GM21529 (cell line): ENCODE results near the gene CUBN.

Experiments used
- ATAC-seq: cut with Tn5 transposase; IDR thresholded peaks from one replicate; pipeline ENCODE4 v1.9.1; 2021; ENCODE audit not compliant: unreplicated experiment

Gene CUBN

DNA sequence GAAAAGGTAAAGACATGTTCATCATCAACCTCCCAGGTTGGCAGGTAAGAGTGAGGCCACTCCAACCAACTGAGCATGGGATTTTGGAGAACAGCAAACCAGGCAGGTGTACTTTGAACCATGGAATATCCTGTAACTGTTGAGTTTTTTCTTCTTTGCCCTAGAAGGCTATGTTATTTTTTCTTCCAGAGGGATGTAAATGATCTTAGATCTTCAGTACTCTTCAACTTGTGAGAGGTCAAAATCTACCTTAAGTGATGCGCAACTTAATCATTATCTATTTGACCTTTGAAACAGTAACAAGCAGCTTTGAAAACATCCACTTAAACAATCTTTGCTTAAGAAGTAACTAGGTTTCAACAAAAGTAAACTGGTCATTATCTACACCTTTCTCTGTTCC lies at the start of gene CUBN:
CUBN (minus strand) TSS at position 71 of the 400 bp plus-strand sequence; CDS start at position 25, 46 bp downstream.
- ATAC-seq, result no peak

DNA sequence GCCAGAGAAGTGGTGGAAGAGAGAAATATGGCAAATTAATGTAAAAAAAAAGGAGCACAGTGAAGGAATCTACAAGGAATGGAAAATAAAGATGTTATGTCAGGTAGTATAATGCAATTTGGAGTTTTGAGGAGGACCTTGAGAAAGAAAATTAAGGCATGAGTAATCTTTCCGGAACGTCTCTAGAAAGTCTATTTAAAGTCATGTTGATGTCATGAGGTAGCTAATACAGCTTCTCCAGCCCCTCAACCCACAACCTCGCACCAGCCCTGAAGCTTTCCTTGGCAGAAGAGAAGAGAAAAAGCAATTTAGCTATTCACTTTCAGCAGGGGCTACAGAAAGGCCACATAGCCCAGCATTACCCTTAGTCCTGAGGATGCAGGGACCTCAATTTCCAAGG lies 49.4 kb upstream of the CUBN start:
- no peak for ATAC-seq

DNA sequence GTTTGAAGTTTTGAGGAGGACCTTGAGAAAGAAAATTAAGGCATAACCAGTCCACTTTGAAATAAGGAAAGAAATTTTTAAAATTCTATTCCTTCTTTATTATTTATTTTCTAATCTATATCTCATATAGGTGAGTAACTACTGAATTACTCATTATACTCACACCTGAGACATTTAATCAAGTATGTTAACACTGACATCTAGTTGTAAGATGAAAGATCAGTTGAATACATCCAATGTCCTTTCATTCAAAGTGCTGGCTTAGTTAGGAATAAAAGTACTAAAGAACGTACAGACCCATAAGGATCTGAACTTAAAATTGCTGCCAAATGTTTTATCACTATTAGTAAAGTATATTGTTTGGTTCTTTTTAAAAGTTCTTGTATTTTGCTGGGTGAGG lies 48.4 kb upstream of the CUBN start:
- no peak for ATAC-seq

DNA sequence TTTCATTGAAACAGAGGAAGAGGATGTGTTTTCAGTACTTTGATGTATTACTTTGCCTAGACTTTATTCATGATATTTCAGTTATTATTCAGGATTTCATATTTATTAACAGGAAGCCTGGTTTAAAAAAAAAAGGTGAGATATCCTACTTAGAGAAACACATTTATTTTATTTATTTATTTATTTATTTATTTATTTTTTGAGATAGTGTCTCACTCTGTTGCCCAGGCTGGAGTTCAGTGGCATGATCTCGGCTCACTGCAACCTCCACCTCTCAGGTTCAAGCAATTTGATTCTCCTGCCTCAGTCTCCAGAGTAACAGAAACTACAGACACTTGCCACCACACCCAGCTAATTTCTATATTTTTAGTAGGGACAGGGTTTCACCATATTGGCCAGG lies 47.4 kb upstream of the CUBN start:
- no peak for ATAC-seq

DNA sequence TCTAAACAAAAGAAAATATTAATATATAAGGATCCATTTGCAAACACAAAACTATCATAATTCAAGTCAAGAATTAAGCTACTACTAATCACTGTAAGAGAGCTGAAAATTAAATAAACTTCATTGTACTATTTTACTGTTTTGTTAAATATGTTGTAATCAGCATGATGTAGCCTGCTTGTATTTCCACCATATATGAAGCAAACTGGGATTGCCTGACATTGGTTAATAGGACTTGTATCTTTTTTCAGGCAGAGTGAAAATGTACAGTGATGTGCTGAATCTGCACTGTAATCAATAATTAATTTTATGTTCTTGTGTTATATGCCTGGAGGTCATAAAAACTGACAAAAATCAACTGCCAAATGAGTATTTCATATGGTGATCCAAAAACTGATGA lies 46.5 kb upstream of the CUBN start:
- ATAC-seq, result no peak

DNA sequence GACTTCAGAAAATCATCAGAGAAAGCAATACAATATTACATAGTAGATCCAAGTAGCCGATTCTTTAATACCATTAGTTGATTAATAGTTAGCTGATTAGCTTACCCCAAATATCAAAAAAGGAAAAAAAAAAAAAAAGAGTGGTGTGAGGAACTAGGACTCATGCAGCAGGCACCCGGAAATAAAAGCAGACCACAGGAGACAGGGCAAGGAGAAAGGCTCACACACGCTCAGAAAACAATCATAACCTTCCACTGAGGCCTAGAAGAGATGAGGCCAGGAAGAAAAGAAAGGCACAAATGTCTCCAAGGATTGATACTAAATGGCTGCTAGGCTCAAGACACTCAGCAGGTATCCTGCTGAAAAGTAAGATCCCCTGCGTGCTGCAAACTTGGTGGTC lies 45.9 kb upstream of the CUBN start:
- ATAC-seq, result no peak

DNA sequence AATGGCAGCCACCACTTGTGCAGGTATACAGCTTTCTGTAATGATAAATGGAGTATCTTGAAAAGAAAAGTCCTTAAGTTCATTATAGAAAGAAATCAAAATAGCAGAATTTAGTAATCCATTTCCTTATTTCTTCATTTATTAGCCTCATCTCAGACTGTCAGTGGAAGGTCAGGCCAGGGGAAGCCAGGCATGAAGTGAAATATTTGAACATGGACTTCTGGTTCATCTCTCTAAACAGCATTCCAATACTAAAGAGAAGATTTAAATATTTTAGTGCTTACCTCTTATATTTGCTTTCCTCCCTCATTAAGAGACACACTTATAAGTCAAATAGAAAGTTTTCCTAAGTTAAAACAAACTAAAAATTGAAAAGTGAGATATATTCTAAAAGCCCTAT lies 45.0 kb upstream of the CUBN start:
- no peak for ATAC-seq

DNA sequence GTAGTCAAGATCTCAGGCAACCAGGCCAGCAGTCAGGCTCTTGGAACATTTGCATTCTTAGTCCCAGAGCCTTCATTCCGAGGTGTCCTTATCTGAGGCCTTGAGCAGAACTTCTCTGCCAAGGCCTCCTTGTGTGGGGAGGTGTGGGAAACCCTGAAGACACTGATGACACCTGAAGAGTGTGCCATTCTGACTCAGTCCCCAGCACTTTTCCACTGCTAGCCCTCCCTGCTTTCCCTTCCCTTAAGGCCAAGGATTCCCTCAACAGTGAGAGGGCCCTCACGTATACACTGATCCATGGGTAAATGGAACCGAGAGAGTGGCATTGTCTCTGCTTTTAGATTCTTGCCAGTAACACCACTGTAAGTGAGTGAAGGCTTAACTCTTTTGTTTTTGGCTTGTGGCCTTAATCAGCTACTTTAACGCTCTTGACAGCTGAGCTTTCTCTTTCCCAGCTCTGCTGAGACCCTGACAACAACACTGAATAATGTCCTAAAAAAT lies 41.6 kb upstream of the CUBN start:
- ATAC-seq, result no peak

DNA sequence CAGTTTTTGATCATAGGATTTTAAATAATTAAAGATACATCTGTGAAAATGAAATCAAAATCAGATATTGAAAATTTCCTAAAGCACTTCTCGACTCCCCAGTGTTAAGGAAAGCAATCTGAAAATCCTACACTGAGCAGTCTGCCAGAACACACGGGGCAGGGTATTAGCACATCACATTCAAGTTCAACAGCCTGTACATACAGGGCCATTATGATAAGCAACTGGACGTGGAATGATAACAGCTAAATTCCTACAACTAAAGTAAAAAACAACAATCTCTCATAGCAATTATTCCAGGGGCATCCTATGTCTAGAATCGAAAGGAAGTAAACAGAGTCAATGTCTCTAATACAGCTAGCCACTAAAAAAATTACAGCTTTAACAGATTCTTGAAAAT lies 40.2 kb upstream of the CUBN start:
- no peak for ATAC-seq

DNA sequence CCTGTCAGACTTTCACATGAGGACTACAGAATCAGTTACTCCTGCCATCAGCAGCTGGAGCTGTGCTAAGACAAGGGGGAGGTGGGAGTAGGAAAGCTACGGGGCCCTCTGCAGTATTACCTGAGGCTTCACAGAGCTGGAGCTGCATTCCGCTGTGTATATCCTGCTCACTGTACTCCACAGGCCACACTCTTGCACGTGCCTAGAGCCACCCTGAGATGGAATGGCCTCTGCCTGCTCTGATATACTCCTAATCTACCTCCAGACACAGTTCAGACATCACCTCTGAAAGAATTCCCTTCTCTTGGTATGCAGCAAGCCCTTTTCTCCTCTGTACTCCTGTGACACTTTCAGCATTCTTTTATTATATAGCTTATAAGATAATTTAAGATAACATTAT lies 37.1 kb upstream of the CUBN start:
- ATAC-seq, result no peak

DNA sequence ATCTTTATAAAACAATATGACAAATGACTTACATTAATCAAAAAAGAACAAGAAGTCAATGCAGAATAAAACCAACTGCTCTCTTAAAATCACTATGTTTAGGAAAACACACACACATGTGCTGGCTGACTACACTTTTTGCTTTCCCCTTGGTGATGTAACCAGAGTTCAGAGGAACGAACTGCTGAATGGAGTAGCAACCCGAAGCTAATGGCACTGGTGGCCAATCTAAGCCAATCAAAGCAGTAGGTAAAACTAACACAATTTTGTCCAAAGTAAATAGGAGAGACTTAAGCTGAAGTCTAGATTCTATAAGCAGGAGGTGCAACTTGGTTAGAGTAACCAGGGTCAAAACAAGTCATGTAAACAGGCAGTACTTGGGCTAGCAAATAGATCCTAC lies 33.2 kb upstream of the CUBN start:
- no peak for ATAC-seq

DNA sequence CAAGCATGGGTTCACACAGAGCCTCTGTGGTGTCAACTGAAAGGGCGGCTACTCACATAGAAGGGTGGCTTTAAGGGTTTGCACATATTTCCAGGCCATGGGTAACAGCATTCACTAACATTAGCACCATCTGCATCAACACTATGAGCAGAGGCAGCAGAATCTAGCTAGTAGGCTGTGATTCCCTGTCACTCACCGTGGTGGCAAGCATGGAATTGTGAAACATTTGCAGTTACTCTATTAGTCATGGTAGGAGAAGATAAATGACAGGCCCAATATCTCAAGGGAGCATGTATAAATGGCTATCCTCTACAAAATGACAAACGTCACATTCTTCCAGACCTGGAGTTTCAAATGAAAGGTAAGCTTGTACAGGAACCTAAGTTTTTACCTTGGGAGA lies 32.2 kb upstream of the CUBN start:
- no peak for ATAC-seq

DNA sequence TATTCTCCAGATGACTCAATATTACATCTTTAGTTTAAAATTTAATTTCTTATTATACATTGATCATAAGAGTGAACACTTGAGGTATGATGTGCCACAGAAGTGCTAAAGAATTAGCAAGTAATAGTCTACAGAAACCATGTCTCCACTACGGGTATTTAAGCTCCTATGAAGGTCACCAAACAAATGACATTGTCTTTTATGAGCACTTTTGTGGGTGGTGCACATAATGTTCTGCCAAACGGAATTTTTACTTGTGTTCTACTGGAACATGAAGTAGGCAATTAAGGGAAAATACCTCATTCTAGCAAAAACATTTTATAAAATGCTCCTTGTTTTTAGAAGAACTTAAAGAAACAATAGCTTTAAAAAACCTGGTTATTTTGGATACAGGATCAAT lies 27.4 kb upstream of the CUBN start:
- ATAC-seq, result no peak

DNA sequence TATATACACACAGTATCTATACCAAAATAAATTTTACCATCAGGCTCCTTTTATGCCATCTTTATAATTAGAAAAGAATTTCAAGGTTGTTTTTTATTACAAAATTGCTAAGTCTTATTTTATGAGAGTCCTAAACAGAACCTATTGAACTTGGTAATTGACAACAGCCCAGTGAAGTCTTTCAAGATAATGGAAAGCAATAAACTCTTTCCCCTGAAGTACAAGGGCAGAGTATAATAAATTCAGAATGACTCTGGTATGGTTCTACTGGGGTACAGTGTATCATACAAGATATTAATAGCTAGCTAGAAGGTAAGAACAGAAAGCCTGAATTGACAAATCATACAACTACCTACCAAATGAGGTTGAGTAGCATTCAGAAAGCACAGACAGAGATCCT lies 26.2 kb upstream of the CUBN start:
- ATAC-seq, result no peak

DNA sequence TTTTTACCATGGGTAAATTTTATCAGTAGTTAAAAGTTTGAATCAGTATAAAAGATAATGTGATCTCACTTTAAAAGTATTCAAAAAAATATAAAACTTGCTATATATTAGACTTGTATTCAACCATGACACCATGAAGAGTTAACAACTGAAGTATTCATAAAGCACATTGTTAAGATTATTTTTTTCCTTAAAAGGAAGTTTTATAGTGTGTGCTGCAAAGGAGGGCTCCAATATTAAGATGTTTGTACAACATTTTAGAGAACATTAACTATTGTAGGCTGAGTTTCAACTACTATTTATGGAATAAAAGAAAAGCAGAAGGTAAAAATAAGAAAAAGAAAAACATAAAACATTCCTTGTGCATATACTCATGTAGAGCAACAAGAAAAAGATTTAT lies 24.5 kb upstream of the CUBN start:
- ATAC-seq, result no peak

DNA sequence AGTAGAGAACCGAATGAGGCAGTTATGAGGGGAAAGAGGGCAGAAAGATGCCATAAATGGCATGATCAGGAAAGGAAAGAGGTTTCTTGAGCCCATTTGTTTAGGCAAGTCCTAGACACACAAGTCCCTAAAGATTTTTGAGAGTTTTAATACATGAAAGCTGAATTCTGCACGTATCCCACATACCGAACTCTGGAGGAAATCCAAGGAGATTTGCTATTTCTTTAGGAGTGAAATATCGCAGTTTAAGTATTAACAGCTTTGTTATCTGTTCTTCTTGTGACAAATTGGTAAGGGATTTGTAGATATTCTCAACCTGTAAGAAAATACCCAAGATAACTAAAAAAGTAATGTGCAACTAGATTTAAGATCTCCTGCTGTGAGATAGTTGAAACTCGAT lies 23.7 kb upstream of the CUBN start:
- ATAC-seq, result no peak

DNA sequence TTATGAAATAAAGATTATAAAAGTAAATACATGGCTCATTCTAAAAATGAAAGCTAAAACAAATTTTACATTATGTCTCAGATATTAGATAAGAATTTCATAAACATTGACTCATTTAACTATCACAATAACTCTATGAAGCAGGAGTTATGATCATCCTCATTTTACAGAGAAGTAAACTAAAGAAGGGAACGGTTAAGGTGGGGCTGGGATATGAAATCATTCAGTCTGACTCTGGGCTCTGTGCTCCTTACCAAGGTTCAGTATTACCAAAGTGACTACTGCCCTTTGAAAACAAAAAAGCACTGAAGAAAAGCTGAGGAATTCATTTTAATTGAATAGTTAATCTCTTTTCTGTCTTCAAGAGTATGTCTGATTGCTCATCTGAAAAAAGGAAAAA lies 22.1 kb upstream of the CUBN start:
- no peak for ATAC-seq

DNA sequence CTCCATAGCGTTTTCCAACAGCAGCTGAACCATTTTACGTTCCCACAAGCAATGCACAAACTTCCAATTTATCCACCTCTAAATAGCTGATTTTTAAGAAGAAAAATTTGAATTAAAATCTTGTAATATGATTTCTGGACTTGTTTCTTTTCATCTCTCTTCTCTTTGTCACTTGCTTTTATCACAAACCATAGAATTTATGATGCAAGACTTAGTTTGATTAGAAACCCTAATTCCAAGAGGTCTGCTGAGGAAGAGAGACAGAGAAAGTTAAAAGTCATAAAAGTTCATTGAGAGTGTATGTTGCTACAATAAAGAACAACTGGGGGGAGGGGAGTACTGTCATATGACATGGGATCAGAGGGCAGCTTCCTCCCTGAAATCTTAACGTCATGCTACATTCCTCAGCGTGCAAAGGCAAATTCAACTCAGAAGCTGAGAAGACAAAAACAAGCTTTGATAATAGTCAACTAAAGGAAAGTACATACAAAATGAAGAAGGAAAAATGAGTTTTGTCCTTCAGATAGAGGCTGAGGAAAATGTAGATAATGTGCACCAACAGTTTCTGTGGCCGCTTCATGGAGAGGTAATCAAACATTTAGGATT lies 18.4 kb upstream of the CUBN start:
- ATAC-seq, result no peak

DNA sequence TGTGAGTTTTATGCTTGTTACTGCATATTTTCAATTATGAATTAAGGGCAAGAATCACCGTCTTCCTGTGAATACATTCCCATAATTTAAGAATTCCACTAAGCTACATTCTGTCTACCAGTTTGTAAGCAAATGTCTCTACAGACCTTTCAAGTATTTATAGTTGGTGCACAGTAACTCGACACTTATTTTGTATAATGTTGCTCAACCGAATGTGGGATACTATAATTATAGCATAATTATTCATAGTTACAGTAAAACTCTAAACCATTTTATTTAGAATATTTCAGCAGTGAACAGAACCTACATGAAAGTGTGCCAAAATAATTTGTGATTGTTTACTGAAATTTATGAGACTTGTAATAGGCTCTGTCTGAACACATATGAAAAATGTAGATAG lies 17.3 kb upstream of the CUBN start:
- ATAC-seq, result no peak

DNA sequence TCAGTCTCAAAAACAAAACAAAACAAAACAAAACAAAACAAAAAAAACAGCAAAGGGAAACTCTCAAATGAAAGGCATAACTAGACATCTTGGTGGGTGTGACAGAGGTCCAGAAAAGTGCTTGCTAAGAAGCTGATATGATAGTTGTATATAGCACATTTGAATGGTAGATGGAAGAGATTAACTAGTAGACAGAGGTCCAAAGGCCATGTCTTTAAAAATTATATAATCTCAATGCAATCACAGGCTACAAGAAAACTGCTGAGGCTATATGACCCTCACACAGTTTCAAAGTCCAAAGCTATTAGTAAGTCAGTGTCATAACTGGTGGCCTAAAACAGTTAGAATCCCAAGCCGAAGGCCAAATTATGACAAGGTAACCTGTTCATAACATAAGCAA lies 15.6 kb upstream of the CUBN start:
- ATAC-seq, result no peak

DNA sequence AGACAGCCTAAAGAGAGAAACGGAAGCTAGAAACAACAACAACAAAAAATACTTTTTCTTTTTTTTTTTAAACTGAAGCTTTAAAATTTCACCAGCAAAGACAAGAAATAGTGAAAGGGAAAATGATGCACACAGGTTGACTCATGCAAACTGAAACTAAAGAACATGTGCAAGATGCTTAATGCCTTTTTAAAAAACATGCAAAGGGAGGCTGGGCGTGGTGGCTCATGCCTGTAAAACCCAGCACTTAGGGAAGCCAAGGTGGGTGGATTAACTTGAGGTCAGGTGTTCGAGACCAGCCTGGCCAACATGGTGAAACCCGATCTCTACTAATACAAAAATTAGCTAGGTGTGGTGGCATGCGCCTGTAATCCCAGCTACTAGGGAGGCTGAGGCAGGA lies 15.1 kb upstream of the CUBN start:
- ATAC-seq, result peak; percentile 67

DNA sequence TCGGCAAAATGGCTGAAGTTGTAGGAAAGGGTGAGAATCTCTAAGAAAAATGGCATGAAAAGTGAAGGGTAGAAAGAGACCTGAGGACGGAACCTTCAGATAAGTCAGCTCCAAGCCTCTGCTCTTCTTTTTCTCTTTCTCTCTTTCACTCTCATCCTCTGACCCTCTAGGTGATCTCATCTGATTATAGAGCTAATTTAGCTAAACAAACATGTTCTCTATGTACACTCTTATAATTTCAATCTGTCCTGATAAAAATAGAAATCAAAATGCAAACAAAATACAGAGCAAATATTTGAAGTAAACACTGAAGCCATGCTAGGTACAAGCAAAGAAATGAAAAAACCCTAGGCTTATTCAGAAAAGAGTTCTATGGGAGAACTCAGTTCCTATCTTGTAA lies 14.4 kb upstream of the CUBN start:
- no peak for ATAC-seq

DNA sequence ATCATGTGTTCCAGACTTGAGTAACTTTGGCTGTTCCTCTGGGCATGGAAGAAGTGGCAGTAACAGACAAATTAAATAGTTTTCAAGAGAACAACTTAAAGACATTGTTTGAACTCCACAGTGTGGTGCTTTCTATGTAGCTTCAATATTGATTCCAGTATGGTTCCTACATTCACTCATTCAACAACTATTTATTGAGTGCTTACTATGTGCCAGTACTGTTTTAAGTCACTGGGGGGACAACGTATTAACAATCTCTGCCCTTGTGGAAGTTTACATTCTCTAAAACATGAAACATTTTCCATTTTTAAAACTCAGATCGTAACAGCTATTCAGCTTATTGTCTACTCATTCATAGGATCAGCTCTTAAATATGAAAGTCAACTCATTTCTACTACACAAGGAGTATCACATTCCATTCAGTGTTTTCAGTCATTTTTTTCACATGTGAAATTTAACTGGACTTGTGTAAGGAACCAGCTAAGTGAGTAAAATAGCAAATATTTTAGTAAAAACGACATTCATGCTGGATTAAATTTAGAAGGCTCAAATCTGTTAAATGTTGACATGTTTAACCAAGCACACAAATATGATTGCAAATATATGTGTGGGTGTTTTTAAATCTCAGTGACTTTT lies 13.6 kb upstream of the CUBN start:
- ATAC-seq, result no peak
